ENCODE results near the gene ABCA13.
"Not testable (repeated sequence)": the region's sequence is repeated elsewhere in the genome, so short reads cannot be mapped to it uniquely, and the experiment has no call there.

The ABCA13 gene

DNA sequence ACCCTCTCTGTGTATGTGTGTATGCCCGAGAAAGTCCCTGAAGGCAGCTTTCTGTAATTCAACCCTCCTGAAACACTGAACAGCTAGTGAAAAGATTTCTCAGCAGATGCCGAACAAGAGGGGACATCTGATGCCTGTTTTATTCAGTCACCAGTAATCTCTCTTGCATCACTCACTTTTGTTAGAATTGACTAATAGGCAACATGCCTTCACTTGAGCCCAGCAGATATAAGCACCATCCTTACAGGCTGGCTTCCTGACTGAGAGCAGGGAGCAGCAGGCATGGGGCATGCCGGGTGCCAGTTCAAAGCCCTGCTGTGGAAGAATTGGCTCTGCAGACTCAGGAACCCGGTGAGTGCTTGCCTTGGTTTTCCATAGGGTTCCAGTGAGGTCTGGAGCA is at the start of gene ABCA13:
Gene ABCA13, plus strand, starts transcription at position 257 of the 400 bp plus-strand sequence. Its CDS starts 26 bp downstream, at position 283.
- no peak for DNase-seq

- no peak for DNase-seq
Observed at GRCh38 chr7:48126037-48126436, 45.2 kb upstream of the ABCA13 start.

DNA sequence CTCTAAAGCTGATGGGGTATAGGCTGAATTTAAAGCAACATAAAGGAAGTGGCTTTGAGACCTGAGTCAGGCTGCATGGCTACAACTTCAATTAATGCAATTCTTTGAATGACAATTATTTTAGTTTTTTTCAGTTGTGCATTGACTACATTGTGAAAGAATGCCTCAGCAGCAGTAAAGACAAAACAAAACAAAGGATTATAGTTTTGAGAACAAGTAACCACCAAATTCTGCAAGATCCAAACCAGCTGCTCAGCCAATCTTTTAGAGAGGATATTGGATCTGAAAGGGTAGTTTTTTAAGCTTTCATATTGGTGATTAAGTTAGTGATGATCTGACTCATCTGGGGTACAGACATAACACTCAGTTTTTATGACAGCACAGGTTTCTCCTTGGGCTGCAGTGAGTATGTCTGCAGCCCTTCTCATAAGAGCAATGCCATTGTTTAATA is 40.6 kb upstream of the ABCA13 start:
- DNase-seq = no peak

DNA sequence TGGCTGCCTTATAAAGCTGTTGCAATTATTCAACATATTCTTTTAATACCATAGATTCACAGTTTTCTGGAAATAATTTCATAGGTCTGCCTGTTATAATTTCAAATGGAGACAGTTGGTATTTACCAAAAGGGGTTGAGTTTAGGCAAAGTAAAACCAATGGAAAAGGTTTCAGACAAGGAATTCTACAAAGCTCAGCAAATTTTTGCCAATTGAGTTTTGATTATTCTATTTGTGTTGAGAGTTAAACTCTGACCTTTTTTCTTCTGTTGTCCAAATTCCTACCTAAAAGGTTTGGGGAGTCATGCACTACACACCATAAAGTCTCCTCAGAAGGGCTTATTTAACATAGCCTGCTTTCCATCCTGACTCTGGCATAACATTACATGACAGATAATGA is 38.5 kb upstream of the ABCA13 start:
- DNase-seq = no peak

DNA sequence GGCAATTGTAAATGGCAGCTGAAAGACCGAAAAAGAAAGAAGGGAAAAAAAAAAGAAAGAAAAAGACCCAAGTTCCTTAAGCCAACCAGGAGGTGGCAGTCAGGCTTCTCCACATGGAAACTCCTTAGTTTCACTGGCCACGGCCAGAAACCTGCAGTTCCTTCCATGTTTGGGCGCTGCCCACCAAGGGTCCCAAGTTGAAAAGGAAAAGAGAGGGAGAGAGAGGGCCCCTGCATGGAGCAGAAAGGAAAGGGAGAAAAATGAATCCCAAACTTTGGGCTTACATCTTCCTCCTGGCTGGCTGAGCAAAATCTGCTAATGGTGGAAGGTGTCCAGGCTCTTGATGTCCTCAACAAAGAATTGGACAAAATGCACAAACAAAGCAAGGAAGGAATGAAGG is 31.8 kb upstream of the ABCA13 start:
- no peak for DNase-seq

- no peak for DNase-seq
Observed at GRCh38 chr7:48140001-48140681, 31.1 kb upstream of the ABCA13 start.

DNA sequence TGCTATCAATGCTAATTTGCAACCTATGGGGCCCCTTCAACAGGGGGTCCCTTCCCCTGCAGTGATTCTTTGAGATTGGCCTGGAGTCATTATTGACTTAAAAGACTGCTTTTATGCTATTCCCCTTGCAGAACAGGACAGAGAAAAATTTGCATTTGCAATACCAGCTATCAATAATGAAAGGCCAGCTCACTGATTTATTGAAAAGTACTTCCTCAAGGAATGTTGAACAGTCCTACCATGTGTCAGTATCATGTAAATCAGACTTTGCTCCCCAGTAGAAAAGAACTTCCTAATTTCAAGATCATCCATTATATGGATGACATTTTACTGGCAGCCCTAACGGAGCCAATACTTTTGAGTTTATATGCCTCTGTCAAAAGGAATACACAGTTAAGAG is 29.7 kb upstream of the ABCA13 start:
- no peak for DNase-seq

DNA sequence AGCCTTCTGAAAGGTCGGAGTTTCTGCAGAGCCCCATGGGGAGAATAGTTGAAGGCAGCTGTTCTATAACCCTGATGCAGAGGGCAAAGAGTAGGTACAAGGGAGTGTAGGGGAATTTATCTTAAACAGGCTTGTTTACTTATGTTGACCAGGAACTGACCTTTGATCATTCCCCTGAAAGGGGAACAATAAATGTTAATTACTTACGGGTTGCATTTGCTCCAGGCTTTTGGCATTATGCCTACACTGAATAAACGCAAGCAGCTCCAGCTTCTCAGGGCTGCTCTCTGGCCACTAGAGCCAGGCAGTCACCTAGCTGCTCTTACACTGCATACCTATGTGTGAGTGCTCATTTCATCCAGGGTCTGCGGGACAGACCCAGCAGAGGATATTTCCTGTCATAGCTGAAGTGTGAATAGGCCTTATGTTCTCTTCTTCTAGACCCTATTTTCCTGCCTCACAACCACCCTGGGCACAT is 26.9 kb upstream of the ABCA13 start:
- DNase-seq = no peak

DNA sequence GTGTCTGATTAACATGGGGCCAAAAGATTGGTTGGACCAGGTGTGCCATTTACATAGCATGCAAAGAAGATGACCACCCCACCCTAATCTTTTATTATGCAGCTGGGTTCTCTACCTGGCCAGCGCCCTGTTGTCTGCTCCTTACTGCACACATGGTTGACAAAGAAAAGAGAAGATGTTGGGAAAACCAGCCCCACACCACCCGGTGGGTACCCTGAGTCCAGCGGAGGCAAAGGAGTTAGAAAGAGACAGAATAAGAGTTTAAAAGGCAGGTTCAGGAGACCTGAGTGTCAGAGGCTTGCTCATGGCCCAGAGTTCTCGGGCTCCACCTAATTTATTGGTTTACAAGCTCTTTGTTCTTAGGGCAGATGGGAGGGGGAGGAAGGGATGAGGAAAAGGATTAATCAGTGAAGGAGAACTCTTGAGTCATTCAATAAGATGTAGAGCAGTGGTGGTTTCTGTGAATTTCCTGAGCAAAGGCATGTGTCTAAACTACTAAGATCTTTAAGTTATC is 24.1 kb upstream of the ABCA13 start:
- DNase-seq = no peak

GRCh38 chr7:48147690-48148089 is 23.6 kb upstream of the ABCA13 start:
- not testable (repeated sequence) for DNase-seq

GRCh38 chr7:48148311-48148710 is 22.9 kb upstream of the ABCA13 start:
- no peak for DNase-seq

DNA sequence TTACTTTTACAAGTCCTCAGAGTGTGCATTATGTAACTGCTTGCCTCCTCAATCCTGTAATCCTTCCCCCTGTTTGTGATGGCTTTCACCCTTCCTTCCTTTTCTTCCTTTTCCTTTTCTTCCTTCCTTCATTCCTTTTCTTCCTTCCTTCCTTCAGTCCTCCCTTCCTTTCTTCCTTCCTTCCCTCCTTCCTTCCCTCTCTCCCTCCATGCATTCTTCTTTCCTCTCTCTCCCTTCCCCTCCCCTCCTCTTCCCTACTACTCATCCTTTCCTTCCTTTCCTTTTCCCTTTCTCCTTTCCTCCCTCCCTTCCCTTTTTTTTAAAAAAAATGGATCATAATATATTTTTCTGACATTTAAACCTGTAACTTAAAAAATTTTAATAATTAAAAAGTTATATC is 22.2 kb upstream of the ABCA13 start:
- no peak for DNase-seq

- no peak for DNase-seq
Observed at GRCh38 chr7:48150086-48150485, 21.2 kb upstream of the ABCA13 start.

GRCh38 chr7:48154792-48155413 is 16.4 kb upstream of the ABCA13 start:
- no peak for DNase-seq

- DNase-seq = no peak
Observed at GRCh38 chr7:48158404-48158803, 12.9 kb upstream of the ABCA13 start.

- DNase-seq = no peak
Observed at GRCh38 chr7:48161407-48162125, 9.7 kb upstream of the ABCA13 start.

- no peak for DNase-seq
Observed at GRCh38 chr7:48165157-48165556, 6.1 kb upstream of the ABCA13 start.

DNA sequence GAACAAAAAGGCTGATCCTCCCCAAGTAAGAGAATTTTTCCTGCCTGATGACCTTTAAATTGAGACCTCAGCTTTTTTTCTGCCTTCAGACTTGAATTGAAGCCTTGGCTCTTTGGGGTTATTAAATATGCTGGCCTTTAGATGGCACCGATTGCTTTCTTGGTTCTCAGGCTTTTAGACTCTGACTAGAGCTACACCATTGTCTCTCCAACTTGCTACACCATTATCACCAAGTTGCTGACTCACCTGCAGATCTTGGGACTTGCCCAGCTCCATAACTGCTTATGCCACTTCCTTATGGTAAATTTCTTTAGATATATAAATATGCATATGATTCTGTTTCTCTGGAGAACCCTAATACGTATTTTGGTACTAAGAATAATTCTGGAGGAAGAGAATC is 3.1 kb upstream of the ABCA13 start:
- DNase-seq = no peak

- DNase-seq = no peak
Observed at GRCh38 chr7:48170506-48170905, 752 bp upstream of the ABCA13 start.

GRCh38 chr7:48173313-48173712 is 2.1 kb downstream of the ABCA13 start:
- no peak for DNase-seq

- DNase-seq = no peak
Observed at GRCh38 chr7:48173756-48174382, 2.6 kb downstream of the ABCA13 start.

DNA sequence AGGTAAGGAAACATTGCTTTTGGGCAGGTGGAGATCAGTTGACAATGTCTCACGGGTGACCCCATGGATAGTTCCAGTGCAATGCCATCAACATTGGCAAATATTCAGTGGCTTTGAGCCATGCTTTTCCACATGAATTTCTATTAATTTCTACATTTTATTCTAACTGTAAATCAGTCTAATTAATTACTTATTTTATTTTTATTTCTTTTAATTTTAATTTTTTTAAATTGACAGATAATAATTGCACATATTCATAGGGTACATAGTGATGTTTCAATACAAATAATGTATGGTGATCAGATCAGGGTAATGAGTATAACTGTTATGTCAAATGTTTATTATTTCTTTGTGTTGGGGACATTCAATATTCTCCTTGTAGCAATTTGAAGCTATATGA is 3.8 kb downstream of the ABCA13 start:
- no peak for DNase-seq

- no peak for DNase-seq
Observed at GRCh38 chr7:48176356-48176893, 5.2 kb downstream of the ABCA13 start.

Measured in NCI-H2081 treated with DMSO at 0.1 percent for 48 hours (cell line).